HEK293T (cell line): ENCODE data around the gene KCNQ1.

ENCODE experiments used
- CTCF ChIA-PET: fragments of 350-600 bp; formaldehyde crosslinking; extraction: SDS; loops from one replicate; lab custom pipeline; 2021; ENCODE audit warnings: antibody characterized with exemption, inconsistent platforms; lab: Yijun Ruan, JAX
- POLR2A ChIA-PET: fragments of 350-600 bp; formaldehyde crosslinking; extraction: SDS; loops from one replicate; lab custom pipeline; 2020; ENCODE audit warnings: antibody characterized with exemption, inconsistent platforms; lab: Yijun Ruan, JAX
- DNase-seq: peaks from one replicate; pipeline ENCODE4 v3.0.0; 2012; ENCODE audit warnings: mixed read lengths; ENCODE audit errors: extremely low spot score
- ARNT ChIP-seq: fragments of 450-650 bp; IDR thresholded peaks from 2 replicates; pipeline ENCODE4 v1.6.1; 2017; ENCODE audit warnings: mild to moderate bottlenecking
- BHLHE40 ChIP-seq: fragments of 450-650 bp; IDR thresholded peaks from 2 replicates; pipeline ENCODE4 v1.6.1; 2016; ENCODE audit warnings: mild to moderate bottlenecking, moderate library complexity, borderline replicate concordance
- CTBP1 ChIP-seq: fragments of 450-650 bp; IDR thresholded peaks from 2 replicates; pipeline ENCODE4 v1.6.1; 2016; ENCODE audit warnings: borderline replicate concordance
- ELF4 ChIP-seq: fragments of 450-650 bp; IDR thresholded peaks from 2 replicates; pipeline ENCODE4 v1.6.1; 2017; ENCODE audit warnings: antibody characterized with exemption
- FOXA1 ChIP-seq: fragments of 450-650 bp; IDR thresholded peaks from 2 replicates; pipeline ENCODE4 v1.6.1; 2016; ENCODE audit warnings: mild to moderate bottlenecking
- FOXK2 ChIP-seq: fragments of 450-650 bp; IDR thresholded peaks from 2 replicates; pipeline ENCODE4 v1.6.1; 2016; ENCODE audit warnings: mild to moderate bottlenecking
- FOXM1 ChIP-seq: fragments of 450-650 bp; IDR thresholded peaks from 2 replicates; pipeline ENCODE4 v1.6.1; 2017; ENCODE audit warnings: mild to moderate bottlenecking, borderline replicate concordance
- HDGF ChIP-seq: fragments of 450-650 bp; IDR thresholded peaks from 2 replicates; pipeline ENCODE4 v1.6.1; 2017; ENCODE audit warnings: antibody characterized with exemption, borderline replicate concordance
- L3MBTL2 ChIP-seq: fragments of 450-650 bp; conservative IDR thresholded peaks from 2 replicates; pipeline ENCODE4 v1.6.1; 2016; ENCODE audit warnings: mild to moderate bottlenecking
- LEF1 ChIP-seq: fragments of 450-650 bp; IDR thresholded peaks from 2 replicates; pipeline ENCODE4 v1.6.1; 2017; ENCODE audit warnings: mild to moderate bottlenecking, borderline replicate concordance
- NFRKB ChIP-seq: fragments of 450-650 bp; IDR thresholded peaks from 2 replicates; pipeline ENCODE4 v1.6.1; 2016; ENCODE audit warnings: mild to moderate bottlenecking, moderate library complexity
- SP1 ChIP-seq: fragments of 450-650 bp; IDR thresholded peaks from 2 replicates; pipeline ENCODE4 v1.6.1; 2017
- SUZ12 ChIP-seq: fragments of 450-650 bp; IDR thresholded peaks from 2 replicates; pipeline ENCODE4 v1.6.1; 2016; ENCODE audit warnings: mild to moderate bottlenecking
- TARDBP ChIP-seq: fragments of 450-650 bp; IDR thresholded peaks from 2 replicates; pipeline ENCODE4 v1.6.1; 2016
- ZNF384 ChIP-seq: fragments of 450-650 bp; IDR thresholded peaks from 2 replicates; pipeline ENCODE4 v1.6.1; 2016
- TF ChIP-seq, protein P1 (sequence below): fragments of 450-650 bp; IDR thresholded peaks from 2 replicates; pipeline ENCODE4 v1.6.1; 2016

KCNQ1 gene

DNA sequence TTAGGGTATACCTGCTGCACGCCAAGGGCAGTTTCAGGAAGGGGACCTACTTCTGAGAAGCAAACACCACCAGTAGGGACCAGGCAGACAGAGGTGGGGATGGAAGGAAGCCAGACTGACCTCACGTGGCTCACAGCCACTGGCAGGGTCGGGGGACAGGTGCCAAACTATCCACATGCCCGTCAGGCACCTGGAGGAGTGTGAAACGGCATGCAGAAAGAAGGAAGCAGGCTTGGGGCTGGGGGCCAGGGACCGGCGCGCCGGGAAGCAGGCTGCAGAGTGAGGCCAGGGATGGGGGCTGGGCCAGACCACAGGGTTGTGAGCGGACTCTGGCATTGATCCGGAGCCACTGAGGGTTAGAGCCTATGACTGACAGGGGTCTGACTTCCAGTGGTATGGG is 393.3 kb downstream of the KCNQ1 start:
- no peak for TF ChIP-seq ARNT
- TF ChIP-seq ZNF384 = no peak
- TF ChIP-seq FOXM1 = no peak
- no peak for TF ChIP-seq TARDBP
- no peak for TF ChIP-seq L3MBTL2
- ChIA-PET POLR2A (no interaction called here), CTCF (no interaction called here)
- no peak for DNase-seq

DNA sequence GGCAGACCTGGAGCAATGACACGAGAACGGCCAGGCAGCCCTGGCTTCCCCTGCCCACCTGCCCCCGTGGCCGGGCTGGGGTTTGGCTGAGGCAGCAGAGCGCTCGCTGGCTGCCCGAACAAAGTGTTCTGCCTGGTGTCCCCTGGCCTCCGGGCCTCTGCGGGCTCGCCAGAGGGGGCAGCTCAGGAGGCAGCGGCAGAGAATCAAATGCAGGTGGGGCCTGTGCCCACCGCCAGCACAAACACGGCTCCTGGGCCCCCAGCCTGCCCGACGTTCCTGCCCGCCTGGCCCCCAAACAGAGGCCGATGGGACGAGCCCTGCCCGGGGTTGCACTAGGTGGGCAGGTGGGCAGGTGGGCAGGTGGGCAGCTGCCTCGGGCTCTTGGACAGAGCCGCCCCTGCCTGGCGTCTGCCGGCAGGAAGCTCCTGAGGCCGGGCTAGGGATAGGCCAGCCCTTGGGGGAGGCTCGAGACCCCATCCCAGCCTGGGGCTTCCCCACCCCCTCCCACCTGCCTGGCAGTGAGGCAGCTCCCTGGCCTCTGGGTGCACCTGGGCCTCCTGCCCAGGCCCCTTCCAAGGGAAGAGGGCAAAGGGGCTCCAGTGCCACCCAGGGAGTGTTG is 394.0 kb downstream of the KCNQ1 start:
- no peak for DNase-seq
- ChIA-PET POLR2A (no interaction called here), CTCF (no interaction called here)
- TF ChIP-seq BHLHE40 (no peak), L3MBTL2 (no peak), SUZ12 (no peak), ZNF384 (no peak), ARNT (no peak), FOXK2 (no peak)

DNA sequence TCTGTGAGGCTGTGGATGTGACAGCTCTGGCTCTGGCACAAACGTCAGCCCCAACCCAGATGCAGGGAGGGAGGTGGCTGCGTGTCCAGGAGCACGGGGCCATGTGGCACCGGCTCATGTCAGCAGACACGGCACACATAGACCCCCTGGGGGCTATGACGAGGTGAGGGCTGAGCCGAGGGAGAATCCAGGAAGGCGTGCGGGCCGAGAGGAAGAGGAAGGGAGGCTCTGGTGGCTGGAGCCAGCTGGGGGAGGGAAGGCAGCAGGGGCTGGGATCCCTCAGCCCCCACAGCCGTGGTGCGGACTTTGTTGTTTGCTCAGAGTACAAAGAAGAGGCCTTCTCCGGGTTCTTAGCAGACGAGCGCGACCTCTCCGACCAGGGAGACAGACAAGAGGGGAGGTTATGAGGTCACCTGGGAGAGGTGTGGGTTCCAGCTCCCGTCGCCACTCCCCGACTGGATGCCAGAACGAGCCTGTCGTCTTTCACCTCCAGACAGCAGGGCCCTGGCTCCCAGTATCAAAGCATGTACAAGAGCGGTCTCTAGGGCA is 394.7 kb downstream of the KCNQ1 start:
- POLR2A ChIA-PET = no interaction called here
- no peak for TF ChIP-seq CTBP1
- no peak for TF ChIP-seq SP1
- TF ChIP-seq HDGF = no peak
- no peak for TF ChIP-seq L3MBTL2
- no peak for TF ChIP-seq TARDBP
- no peak for DNase-seq
- CTCF ChIA-PET = no interaction called here

DNA sequence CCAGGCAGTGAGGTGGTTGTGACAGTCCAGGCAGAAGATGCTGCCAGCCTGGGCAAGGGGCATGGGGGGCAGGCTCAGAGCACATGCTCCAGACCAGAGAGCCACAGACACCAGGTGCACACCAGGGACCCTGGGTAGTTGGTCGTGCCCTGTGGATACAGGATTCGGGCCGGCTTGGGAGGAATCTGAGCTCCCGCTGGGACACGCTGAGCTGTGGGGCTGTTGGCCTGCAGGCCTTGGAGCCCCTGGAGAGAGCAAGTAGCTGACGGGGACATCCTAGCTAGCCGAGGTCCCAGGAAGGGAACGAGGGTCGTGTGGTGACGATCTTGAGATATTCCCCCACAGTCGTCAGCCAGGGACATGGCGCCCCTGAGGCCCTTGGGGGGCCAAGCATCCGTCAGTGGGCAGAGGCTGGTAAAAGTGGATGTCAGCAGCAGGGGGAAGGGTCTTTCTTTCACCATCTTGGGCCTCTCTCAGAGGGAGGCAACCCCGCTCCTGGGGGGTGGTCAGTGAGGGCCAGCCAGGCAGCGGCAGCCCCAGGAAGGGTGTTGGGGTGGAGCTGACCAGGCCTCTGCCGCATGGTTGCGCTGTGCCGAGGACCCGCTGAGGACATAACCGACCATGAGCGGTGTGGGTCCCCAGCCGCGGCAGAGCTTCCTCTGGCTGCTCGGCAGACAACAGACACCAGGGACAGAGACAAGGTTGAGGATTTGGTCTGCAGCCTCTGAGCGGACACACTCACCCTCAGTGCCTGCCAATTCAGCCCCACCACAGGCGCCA is 396.8 kb downstream of the KCNQ1 start:
- DNase-seq = no peak
- TF ChIP-seq TARDBP (no peak), BHLHE40 (no peak), SUZ12 (no peak), FOXA1 (no peak), LEF1 (no peak), ELF4 (no peak), L3MBTL2 (no peak), FOXK2 (no peak), SP1 (no peak), CTBP1 (no peak), FOXM1 (no peak), NFRKB (no peak), ZNF384 (no peak), HDGF (no peak), ARNT (no peak)
- TF ChIP-seq, protein P1, sequence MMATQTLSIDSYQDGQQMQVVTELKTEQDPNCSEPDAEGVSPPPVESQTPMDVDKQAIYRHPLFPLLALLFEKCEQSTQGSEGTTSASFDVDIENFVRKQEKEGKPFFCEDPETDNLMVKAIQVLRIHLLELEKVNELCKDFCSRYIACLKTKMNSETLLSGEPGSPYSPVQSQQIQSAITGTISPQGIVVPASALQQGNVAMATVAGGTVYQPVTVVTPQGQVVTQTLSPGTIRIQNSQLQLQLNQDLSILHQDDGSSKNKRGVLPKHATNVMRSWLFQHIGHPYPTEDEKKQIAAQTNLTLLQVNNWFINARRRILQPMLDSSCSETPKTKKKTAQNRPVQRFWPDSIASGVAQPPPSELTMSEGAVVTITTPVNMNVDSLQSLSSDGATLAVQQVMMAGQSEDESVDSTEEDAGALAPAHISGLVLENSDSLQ = no peak
- ChIA-PET CTCF (no interaction called here), POLR2A (no interaction called here)

DNA sequence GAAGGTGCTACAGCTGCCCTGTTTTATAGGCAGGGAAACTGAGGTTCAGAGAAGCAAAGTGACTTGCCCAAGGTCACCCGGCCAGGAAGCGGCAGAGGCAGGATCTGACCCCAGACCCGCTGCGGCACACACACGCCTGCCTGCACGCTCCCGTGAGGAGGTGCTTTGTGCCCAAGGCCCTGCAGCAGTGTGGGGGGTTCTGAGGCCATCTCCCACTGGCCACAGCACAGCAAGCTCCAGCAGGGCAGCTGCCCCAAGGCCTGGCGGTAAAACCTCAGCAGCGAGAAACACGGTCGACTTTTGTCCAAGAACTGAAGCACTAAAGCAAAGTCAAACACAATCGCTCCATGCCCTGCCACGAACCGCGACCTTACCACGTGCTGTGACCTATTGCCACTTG is 398.1 kb downstream of the KCNQ1 start:
- TF ChIP-seq NFRKB (no peak), BHLHE40 (no peak), SUZ12 (no peak), FOXK2 (no peak), FOXM1 (no peak), SP1 (no peak), ELF4 (no peak), TARDBP (no peak), CTBP1 (no peak)
- CTCF ChIA-PET = no interaction called here
- DNase-seq = no peak
- POLR2A ChIA-PET = no interaction called here

DNA sequence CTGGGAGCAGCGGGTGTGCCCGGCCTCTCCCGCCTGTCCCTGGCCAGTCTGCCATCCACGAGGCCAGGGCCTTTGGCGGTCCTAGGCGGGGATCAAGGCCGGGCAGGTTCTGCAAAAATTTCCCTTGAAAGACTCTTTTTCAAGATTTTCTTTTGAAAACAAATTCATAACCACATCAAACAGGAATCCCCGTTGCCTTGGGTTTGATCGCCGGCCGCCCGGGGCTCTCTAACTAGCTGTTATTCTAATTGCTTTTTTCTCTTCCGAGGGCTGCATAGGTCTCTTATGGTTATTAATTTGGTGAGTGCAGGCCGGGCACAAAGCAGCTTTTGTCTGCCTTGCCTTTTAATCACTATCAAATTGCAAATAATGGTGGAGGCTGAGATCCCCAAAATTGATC is 398.7 kb downstream of the KCNQ1 start:
- no peak for DNase-seq
- no peak for TF ChIP-seq ARNT
- ChIA-PET POLR2A (interaction anchor here (1.0 kb wide), 1 partner anchor 144 kb away, joined by 3 read pairs; the partner anchor contains the start of gene KCNQ1OT1), CTCF (no interaction called here)

DNA sequence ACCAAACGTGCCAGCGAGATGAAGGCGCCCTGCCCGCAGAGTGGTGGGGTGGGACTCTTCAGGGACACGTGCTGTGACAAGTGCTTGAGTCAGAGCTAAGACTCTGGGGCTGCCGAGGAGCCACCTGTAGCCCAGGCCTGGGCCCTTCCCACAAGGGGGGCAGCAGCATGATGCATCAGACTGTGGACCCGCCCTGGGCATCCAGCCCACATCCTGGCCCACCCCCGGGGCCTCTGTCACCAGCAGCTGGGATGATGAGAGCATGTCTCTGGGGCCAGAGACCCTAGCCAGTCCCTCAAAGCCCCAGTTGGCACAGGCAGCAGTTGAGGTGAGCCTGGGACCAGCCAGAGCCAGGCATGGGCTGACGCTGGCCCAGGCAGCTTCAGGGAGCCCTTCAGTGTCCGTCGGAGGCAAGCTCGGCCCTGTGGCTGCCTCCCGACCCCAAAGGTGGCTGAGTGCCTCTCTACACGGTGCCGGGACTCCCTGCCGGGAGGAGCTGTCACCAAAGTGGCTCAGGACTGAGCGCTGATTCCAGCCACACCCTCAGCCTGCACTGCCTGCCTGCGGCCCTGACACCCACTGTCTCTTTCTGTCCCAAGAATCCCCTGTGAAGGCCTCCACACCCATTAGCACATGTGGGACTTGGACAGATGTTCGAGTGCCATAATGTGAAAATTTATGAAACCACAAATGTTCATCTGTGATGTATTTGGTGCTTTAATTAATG is 399.5 kb downstream of the KCNQ1 start:
- ChIA-PET POLR2A (interaction anchor here (1.0 kb wide), 1 partner anchor 144 kb away, joined by 3 read pairs; the partner anchor contains the start of gene KCNQ1OT1), CTCF (no interaction called here)
- no peak for TF ChIP-seq FOXM1
- no peak for TF ChIP-seq FOXA1
- TF ChIP-seq ARNT = no peak
- no peak for TF ChIP-seq L3MBTL2
- TF ChIP-seq CTBP1 = no peak
- TF ChIP-seq SP1 = no peak
- TF ChIP-seq NFRKB = no peak
- TF ChIP-seq HDGF = no peak
- no peak for TF ChIP-seq BHLHE40
- TF ChIP-seq LEF1 = no peak
- TF ChIP-seq ZNF384 = no peak
- TF ChIP-seq TARDBP = no peak
- no peak for TF ChIP-seq FOXK2
- TF ChIP-seq, protein P1 = no peak
- TF ChIP-seq ELF4 = no peak
- no peak for TF ChIP-seq SUZ12
- DNase-seq = no peak
